ENCODE data around the gene UHMK1.

Gene UHMK1

DNA sequence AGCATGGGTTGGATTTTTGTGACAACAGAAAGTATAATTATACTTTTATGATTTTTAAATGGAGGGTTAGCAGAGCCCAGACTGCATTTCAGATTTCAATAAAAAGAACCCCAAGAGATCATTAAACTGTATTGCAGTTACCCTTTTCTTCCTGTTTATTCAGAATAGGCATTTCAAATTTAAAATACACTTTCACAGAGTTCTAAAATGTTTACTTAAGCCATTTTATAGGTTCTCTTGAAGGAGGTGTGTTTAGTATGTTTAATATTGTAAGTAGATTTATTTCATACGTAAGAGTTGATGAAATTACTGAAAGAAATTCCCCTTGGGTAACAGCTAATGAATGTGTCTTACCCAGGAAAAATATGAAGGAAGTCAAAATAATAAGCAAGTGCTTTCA is 81.3 kb downstream of the UHMK1 start:
- H3K4me3 ChIP-seq (ENCODE audit: low read depth, low read length) = no peak overlapping the region
- TF ChIP-seq POLR2A (IDR thresholded peaks at IDR 0.05; ENCODE audit: extremely low read depth, insufficient read length) (no peak), MYC (IDR thresholded peaks at IDR 0.05; ENCODE audit: low read depth, low read length) (no peak)
- TF ChIP-seq, protein P1, sequence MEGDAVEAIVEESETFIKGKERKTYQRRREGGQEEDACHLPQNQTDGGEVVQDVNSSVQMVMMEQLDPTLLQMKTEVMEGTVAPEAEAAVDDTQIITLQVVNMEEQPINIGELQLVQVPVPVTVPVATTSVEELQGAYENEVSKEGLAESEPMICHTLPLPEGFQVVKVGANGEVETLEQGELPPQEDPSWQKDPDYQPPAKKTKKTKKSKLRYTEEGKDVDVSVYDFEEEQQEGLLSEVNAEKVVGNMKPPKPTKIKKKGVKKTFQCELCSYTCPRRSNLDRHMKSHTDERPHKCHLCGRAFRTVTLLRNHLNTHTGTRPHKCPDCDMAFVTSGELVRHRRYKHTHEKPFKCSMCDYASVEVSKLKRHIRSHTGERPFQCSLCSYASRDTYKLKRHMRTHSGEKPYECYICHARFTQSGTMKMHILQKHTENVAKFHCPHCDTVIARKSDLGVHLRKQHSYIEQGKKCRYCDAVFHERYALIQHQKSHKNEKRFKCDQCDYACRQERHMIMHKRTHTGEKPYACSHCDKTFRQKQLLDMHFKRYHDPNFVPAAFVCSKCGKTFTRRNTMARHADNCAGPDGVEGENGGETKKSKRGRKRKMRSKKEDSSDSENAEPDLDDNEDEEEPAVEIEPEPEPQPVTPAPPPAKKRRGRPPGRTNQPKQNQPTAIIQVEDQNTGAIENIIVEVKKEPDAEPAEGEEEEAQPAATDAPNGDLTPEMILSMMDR (IDR thresholded peaks at IDR 0.05; ENCODE audit: low read depth, low read length) = no peak
- no peak for DNase-seq (ENCODE audit: low read depth)
